ENCODE results near the gene MARCOL. TPM values are rescaled to one million over a fixed set of nuclear protein-coding genes. Genes with fewer than 3 reads are reported as not detected.

The MARCOL gene, protein sequence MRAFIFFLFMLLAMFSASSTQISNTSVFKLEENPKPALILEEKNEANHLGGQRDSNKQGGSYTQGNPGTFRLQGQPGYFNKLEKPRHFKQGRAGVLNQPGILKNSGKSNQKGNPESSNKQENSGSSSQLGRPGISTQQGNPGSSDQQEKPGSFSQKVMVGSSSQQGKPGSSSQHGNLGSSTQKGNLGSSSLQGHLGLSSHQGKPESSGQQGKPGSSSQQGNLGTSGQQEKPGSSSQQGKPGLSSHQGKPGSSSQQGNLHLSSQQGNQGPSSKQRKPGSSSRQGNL
- total RNA-seq, result not detected

DNA sequence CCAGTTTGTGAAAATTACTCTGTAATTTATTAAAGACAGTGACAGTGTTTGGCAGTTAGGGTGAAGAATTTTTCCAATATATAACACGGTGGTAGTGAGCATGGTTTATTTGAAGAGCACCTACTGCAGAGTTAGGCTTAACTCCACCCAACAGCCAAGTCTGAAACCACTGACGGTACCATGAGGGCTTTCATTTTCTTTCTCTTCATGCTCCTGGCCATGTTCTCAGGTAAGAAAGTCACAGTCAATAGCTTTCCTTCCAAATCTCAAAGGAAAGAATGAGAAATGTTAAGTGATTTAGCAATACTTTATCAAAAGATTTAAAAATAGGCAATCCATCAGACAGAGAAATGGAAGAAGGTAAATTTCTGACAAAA, at the start of gene MARCOL:
Gene MARCOL (plus strand): TSS at position 108 of the 377 bp plus-strand sequence. CDS start 73 bp downstream, at position 181.
- Histone ChIP-seq H3K9me3 (no peaks in the 10 kb centered on the region), H3K27me3 (no peaks in the 10 kb centered on the region), H3K27ac (no peak within 1 kb of the TSS), H3K4me1 (no peaks in the 10 kb centered on the region), H3K4me3 (no peak within 1 kb of the TSS), H3K36me3 (no peaks in the 10 kb centered on the region)
- in situ Hi-C loops (cut with MboI; ENCODE audit: low sequenced_read_pairs in 4 of 4), result no loop called here
- TF ChIP-seq, protein P1, sequence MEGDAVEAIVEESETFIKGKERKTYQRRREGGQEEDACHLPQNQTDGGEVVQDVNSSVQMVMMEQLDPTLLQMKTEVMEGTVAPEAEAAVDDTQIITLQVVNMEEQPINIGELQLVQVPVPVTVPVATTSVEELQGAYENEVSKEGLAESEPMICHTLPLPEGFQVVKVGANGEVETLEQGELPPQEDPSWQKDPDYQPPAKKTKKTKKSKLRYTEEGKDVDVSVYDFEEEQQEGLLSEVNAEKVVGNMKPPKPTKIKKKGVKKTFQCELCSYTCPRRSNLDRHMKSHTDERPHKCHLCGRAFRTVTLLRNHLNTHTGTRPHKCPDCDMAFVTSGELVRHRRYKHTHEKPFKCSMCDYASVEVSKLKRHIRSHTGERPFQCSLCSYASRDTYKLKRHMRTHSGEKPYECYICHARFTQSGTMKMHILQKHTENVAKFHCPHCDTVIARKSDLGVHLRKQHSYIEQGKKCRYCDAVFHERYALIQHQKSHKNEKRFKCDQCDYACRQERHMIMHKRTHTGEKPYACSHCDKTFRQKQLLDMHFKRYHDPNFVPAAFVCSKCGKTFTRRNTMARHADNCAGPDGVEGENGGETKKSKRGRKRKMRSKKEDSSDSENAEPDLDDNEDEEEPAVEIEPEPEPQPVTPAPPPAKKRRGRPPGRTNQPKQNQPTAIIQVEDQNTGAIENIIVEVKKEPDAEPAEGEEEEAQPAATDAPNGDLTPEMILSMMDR (IDR thresholded peaks at IDR 0.05 in 4 of 5, conservative IDR thresholded peaks at IDR 0.05 in 1 of 5), result no peak
- TF ChIP-seq POLR2A (IDR thresholded peaks at IDR 0.05), result no peak
- intact Hi-C loops (cut with DNase I; ENCODE audit: low total_unique reads), result no loop called here
- ATAC-seq (no peak), DNase-seq (no peak)

DNA sequence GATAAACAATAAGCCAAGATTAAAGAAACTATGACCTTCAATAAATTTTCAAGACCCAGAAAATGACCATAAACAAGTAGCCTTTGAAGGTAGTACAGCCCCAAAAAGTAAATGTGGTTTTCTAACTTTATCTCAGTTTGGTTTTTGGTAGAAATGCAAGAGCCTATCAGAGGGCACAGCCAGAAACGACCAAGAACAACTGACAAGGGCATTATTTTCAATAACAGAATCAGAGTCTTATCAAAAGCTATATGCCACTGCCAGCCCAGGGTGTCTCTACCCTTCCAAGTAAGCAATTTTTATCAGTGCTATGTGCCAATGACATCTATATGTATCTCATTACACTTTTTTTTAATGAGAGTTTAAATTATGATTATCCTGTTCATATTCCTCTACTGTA, 47.3 kb upstream of the MARCOL start:
- Histone ChIP-seq H3K36me3 (no peaks in the 10 kb centered on the region), H3K4me1 (no peaks in the 10 kb centered on the region), H3K27ac (no peak overlapping the region), H3K27me3 (no peaks in the 10 kb centered on the region), H3K4me3 (no peak overlapping the region), H3K9me3 (no peaks in the 10 kb centered on the region)
- no peak for TF ChIP-seq POLR2A (IDR thresholded peaks at IDR 0.05)
- TF ChIP-seq, protein P1 (IDR thresholded peaks at IDR 0.05 in 4 of 5, conservative IDR thresholded peaks at IDR 0.05 in 1 of 5), result no peak
- in situ Hi-C loops (cut with MboI; ENCODE audit: low sequenced_read_pairs in 4 of 4), result loop anchor here in 1 of 4 donors (25.0 kb wide), 1 partner anchor 921 kb away; no protein-coding TSS in a partner anchor
- no peak for DNase-seq
- intact Hi-C loops (cut with DNase I; ENCODE audit: low total_unique reads), result no loop called here
- no peak for ATAC-seq

DNA sequence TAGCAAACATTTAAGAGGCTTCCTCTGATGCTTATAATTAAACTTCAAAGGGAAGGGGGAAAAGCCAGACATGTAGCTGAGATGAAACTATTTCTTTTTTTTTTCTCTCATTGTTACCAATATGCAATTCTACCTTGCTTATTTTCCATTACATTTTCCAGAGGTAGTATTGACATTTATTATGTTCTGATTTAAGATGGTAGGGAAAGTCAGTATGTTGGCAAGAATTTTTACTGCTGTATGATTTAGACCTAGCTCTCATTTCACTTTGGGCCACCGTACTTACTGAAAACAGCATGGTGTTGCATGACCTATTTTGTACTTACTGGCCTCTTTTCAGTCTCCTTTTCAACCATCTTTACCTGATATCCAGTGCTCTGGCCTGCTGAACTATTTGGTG, 45.1 kb upstream of the MARCOL start:
- Histone ChIP-seq H3K27me3 (no peaks in the 10 kb centered on the region), H3K36me3 (no peaks in the 10 kb centered on the region), H3K9me3 (no peaks in the 10 kb centered on the region), H3K4me3 (no peak overlapping the region), H3K4me1 (no peaks in the 10 kb centered on the region), H3K27ac (no peak overlapping the region)
- TF ChIP-seq POLR2A (IDR thresholded peaks at IDR 0.05), result no peak
- TF ChIP-seq, protein P1 (IDR thresholded peaks at IDR 0.05 in 4 of 5, conservative IDR thresholded peaks at IDR 0.05 in 1 of 5), result no peak
- DNase-seq (no peak), ATAC-seq (no peak)
- in situ Hi-C loops (cut with MboI; ENCODE audit: low sequenced_read_pairs in 4 of 4), result loop anchor here in 1 of 4 donors (25.0 kb wide), 1 partner anchor 919 kb away; no protein-coding TSS in a partner anchor
- intact Hi-C loops (cut with DNase I; ENCODE audit: low total_unique reads), result no loop called here

DNA sequence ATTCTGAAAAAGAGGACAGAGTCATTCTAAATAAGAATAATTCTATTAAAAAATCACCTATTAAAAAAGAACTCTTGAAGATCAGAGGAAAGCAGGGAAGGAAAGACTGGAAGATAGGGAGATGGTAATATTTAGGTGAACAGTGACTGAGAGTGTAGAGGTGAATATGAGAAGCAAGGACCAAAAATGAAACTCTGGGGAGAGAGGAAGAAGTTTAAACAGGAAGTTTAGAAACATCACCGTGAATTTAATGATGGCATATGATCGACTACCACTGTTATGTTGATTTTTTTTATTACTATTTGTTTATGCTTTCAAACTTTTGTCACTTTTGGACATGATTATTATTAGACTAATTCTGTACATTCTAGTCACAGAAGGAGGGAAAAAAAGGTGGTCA, 37.2 kb upstream of the MARCOL start:
- TF ChIP-seq POLR2A (IDR thresholded peaks at IDR 0.05), result no peak
- TF ChIP-seq, protein P1 (IDR thresholded peaks at IDR 0.05 in 4 of 5, conservative IDR thresholded peaks at IDR 0.05 in 1 of 5), result no peak
- Histone ChIP-seq H3K27ac (no peak overlapping the region), H3K27me3 (no peaks in the 10 kb centered on the region), H3K4me1 (no peaks in the 10 kb centered on the region), H3K36me3 (no peaks in the 10 kb centered on the region), H3K9me3 (no peaks in the 10 kb centered on the region), H3K4me3 (no peak overlapping the region)
- DNase-seq, result no peak
- in situ Hi-C loops (cut with MboI; ENCODE audit: low sequenced_read_pairs in 4 of 4) (no loop called here), intact Hi-C loops (cut with DNase I; ENCODE audit: low total_unique reads) (no loop called here)
- no peak for ATAC-seq

Measured in gastrocnemius medialis (tissue), 4 donors.